Measurements from ENCODE around the gene SEZ6L2. TPM values are rescaled to one million over a fixed set of nuclear protein-coding genes. Genes with fewer than 3 reads are reported as not detected.

The SEZ6L2 gene
- total and polyA plus RNA-seq, 9 of the 15 experiments (the other 6 are each of a cell fraction or from before 2014, with no cell fraction given), result 0.10 to 2.1 (median 0.72) TPM

DNA sequence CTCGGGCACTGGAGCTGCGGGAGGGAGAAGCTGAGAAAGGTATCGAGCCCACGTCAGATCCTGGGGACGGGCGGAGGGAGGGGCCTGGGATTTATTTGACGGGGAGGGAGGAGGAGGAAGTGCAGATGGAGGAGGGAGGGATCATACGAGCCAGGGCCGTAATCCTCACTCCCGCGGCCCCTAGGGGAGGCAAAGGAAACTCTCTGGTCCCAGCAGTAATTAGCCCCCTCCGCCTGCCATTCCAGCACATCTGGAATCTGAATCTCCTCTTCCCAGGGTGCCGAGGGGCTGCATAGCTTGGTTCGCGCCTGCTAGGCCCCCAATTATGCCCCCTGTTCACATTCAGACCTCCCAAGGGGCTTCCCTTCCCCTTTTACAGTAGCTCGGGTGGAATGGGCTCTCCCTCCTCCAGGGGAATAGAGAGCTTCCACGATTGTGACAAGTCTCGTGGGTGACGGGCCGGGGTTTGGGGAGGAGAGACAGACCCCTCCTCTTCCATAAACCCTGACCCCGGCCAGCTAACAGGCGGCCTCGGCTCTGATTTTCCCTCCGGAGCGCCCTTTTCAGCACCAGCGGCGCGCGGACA is at the start of gene SEZ6L2 (continued):
- TF ChIP-seq, protein P1, sequence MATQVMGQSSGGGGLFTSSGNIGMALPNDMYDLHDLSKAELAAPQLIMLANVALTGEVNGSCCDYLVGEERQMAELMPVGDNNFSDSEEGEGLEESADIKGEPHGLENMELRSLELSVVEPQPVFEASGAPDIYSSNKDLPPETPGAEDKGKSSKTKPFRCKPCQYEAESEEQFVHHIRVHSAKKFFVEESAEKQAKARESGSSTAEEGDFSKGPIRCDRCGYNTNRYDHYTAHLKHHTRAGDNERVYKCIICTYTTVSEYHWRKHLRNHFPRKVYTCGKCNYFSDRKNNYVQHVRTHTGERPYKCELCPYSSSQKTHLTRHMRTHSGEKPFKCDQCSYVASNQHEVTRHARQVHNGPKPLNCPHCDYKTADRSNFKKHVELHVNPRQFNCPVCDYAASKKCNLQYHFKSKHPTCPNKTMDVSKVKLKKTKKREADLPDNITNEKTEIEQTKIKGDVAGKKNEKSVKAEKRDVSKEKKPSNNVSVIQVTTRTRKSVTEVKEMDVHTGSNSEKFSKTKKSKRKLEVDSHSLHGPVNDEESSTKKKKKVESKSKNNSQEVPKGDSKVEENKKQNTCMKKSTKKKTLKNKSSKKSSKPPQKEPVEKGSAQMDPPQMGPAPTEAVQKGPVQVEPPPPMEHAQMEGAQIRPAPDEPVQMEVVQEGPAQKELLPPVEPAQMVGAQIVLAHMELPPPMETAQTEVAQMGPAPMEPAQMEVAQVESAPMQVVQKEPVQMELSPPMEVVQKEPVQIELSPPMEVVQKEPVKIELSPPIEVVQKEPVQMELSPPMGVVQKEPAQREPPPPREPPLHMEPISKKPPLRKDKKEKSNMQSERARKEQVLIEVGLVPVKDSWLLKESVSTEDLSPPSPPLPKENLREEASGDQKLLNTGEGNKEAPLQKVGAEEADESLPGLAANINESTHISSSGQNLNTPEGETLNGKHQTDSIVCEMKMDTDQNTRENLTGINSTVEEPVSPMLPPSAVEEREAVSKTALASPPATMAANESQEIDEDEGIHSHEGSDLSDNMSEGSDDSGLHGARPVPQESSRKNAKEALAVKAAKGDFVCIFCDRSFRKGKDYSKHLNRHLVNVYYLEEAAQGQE (IDR thresholded peaks at IDR 0.05; ENCODE audit: borderline replicate concordance), result peak; percentile 100; the same call in 1 of the 2 replicates
- TF ChIP-seq, protein P1 (CRISPR knock-in tag; IDR thresholded peaks at IDR 0.05; ENCODE audit: low read depth), result no peak; the same call in 1 of the 2 replicates
- TF ChIP-seq, protein P2, sequence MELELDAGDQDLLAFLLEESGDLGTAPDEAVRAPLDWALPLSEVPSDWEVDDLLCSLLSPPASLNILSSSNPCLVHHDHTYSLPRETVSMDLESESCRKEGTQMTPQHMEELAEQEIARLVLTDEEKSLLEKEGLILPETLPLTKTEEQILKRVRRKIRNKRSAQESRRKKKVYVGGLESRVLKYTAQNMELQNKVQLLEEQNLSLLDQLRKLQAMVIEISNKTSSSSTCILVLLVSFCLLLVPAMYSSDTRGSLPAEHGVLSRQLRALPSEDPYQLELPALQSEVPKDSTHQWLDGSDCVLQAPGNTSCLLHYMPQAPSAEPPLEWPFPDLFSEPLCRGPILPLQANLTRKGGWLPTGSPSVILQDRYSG (tag; conservative IDR thresholded peaks at IDR 0.05; ENCODE audit: low read depth), result 0 out of 2 replicates have a peak, but pooled peaks have one; percentile 26
- TF ChIP-seq ZBTB7A (IDR thresholded peaks at IDR 0.05; ENCODE audit: borderline replicate concordance, control insufficient read depth, low read depth, low read length) (peak; percentile 71), ELF2 (CRISPR knock-in tag; IDR thresholded peaks at IDR 0.05) (no peak), SMARCA4 (IDR thresholded peaks at IDR 0.05) (no peak), ATF6 (CRISPR knock-in tag; IDR thresholded peaks at IDR 0.05) (no peak), NCOR1 (IDR thresholded peaks at IDR 0.05) (no peak), NR2C1 (IDR thresholded peaks at IDR 0.05) (no peak), NR2C1 (tag; IDR thresholded peaks at IDR 0.05) (no peak), MIER1 (IDR thresholded peaks at IDR 0.05; ENCODE audit: low read depth) (peak; percentile 95), ZKSCAN1 (IDR thresholded peaks at IDR 0.05; ENCODE audit: low read depth, low read length) (no peak), EWSR1 (IDR thresholded peaks at IDR 0.05; ENCODE audit: borderline replicate concordance, low read depth, partially characterized antibody) (no peak), BCOR (IDR thresholded peaks at IDR 0.05) (no peak)
- TF ChIP-seq, protein P3, sequence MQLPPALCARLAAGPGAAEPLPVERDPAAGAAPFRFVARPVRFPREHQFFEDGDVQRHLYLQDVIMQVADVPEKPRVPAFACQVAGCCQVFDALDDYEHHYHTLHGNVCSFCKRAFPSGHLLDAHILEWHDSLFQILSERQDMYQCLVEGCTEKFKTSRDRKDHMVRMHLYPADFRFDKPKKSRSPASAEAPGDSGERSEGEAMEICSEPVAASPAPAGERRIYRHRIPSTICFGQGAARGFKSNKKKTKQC (CRISPR knock-in tag; IDR thresholded peaks at IDR 0.05), result peak; percentile 95
- TF ChIP-seq, protein P4, sequence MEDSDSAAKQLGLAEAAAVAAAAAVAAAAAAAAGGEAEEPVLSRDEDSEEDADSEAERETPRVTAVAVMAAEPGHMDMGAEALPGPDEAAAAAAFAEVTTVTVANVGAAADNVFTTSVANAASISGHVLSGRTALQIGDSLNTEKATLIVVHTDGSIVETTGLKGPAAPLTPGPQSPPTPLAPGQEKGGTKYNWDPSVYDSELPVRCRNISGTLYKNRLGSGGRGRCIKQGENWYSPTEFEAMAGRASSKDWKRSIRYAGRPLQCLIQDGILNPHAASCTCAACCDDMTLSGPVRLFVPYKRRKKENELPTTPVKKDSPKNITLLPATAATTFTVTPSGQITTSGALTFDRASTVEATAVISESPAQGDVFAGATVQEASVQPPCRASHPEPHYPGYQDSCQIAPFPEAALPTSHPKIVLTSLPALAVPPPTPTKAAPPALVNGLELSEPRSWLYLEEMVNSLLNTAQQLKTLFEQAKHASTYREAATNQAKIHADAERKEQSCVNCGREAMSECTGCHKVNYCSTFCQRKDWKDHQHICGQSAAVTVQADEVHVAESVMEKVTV (CRISPR knock-in tag; IDR thresholded peaks at IDR 0.05), result no peak

Data from K562 (cell line).